Measurements from ENCODE around the gene PIM3. TPM values are rescaled to one million over a fixed set of nuclear protein-coding genes. Genes with fewer than 3 reads are reported as not detected.
A peak's percentile ranks its signal among the peaks of the same experiment; 100 is the strongest.

The PIM3 gene
- total and polyA plus RNA-seq, 10 of the 15 experiments (the other 5 are each of a cell fraction or from before 2014, with no cell fraction given), result 0.31 to 60.8 (median 12.4) TPM

DNA sequence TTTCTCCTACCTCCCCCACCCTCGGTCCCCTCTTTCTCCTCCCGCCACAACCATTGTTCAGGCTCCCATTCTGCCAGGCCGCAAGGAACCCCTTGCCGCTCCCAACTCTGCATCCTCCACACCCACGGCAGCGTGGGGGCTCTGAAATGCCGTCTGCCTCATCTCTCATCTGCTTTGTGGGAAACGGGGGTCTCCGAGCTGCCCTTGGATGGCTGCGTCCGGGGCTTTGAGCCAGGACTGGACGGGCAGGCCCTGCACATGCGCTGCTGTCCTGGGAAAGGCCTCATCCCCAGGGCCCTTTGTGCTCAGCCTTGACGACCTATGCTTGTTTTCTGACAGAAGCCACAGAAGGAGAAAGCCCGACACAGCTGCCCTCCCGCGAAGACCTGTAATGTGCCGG lies 33.7 kb upstream of the PIM3 start:
- POLR2A ChIA-PET, result interaction anchor here (2.2 kb wide), 1 partner anchor 11 kb away, joined by 5 read pairs; no protein-coding TSS in a partner anchor
- Histone ChIP-seq H3K9ac (ENCODE audit: control insufficient read depth, insufficient read depth, low read length) (no peak overlapping the region), H3K79me2 (ENCODE audit: control insufficient read depth, insufficient read depth, low read length) (no peaks in the 10 kb centered on the region; the same call in 1 of the 2 replicates), H2AFZ (ENCODE audit: control insufficient read depth, low read depth, low read length) (no peak overlapping the region), H3K4me2 (ENCODE audit: control insufficient read depth, insufficient read depth) (no peak overlapping the region), H3K27ac (ENCODE audit: control insufficient read depth, insufficient read depth) (no peak overlapping the region), H3K4me3 (no peak overlapping the region), H3K9me3 (replicated peaks; ENCODE audit: control insufficient read depth, insufficient read depth, low read length) (no peaks in the 10 kb centered on the region), H3K36me3 (ENCODE audit: control insufficient read depth in 2 of 2, insufficient read depth in 2 of 2, low read length in 1 of 2) (peaks cover 0 to 2% of the 10 kb centered on the region in 2 experiments; a peak in 3 of 4 replicates), H4K20me1 (ENCODE audit: control insufficient read depth, insufficient read depth) (no peaks in the 10 kb centered on the region), H3K27me3 (replicated peaks in 1 of 2; ENCODE audit: control insufficient read depth in 2 of 2, insufficient read depth in 2 of 2, low read length in 1 of 2) (no peaks in the 10 kb centered on the region), H3K4me1 (ENCODE audit: control insufficient read depth, insufficient read depth, low read length) (peaks cover 51% of the 10 kb centered on the region)
- DNase-seq (ENCODE audit: low read depth, low spot score) (no peak), FAIRE-seq (no peak), ATAC-seq (no peak)
- SMC1A ChIA-PET (ENCODE audit: uncharacterized antibody, unreplicated experiment), result interaction anchor here (1.0 to 1.6 kb wide), 2 partner anchors 103 to 104 kb away, joined by 3 to 4 read pairs; no protein-coding TSS in a partner anchor
- RAD21 ChIA-PET (ENCODE audit: unreplicated experiment), result no interaction called here
- WGBS (ENCODE audit: insufficient coverage, insufficient replicate concordance, low lambda C conversion rate, missing lambda C conversion rate), result 93% methylated on average over 16 of the region's 18 CpGs
- intact Hi-C loops (cut with micrococcal nuclease; ENCODE audit: unreplicated experiment), result no loop called here
- in situ Hi-C loops (cut with MboI), result no loop called here
- CTCF ChIA-PET, result interaction anchor here (1.6 to 2.2 kb wide), 2 partner anchors 103 to 160 kb away, joined by 5 to 8 read pairs; no protein-coding TSS in a partner anchor
- TF ChIP-seq IRF4 (IDR thresholded peaks at IDR 0.05; ENCODE audit: low read depth, low read length) (no peak), ATF7 (IDR thresholded peaks at IDR 0.05; ENCODE audit: low read depth) (no peak), LARP7 (IDR thresholded peaks at IDR 0.05) (no peak), ETV6 (conservative IDR thresholded peaks at IDR 0.05 in 1 of 2, IDR thresholded peaks at IDR 0.05 in 1 of 2; ENCODE audit: borderline replicate concordance in 1 of 2, low read depth in 1 of 2) (no peak), STAT1 (conservative IDR thresholded peaks at IDR 0.05) (no peak)
- no TSS peak for BruUV-seq (replicated peaks)

DNA sequence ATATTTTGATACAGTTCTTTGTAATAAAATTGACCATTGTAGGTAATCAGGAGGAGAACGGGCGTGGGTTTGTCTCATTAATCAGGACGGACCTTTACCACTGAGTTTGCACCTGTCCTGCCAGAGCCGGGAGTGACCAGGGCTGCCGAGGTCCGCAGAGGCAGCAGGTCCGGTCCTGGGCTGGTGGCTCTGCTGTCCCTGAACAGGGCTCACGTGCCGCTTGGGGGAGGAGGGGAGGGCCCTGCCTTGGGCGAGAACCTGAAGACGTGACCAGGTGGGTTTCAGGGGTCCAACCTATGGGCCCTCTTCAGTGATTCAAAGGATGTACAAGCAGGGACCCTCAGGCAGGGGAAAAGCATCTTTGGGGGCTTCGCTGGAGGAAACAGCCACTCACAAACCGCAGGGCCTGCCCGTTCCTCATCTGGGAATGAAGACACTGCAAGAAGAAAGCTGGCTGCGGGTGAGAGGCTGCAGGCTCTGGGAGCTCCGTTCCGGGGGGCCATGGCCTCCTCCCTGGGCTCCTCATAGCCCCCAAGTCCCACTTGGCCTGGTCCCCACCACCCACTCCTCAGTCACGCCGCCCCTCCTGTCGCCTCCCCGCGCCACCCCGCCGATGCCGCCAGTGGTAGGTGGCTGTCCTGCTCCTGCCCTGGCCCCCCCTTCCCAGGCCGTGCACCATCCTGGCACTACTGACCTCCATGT lies 32.9 kb upstream of the PIM3 start:
- Histone ChIP-seq H3K27ac (ENCODE audit: control insufficient read depth, insufficient read depth) (no peak overlapping the region), H2AFZ (ENCODE audit: control insufficient read depth, low read depth, low read length) (no peak overlapping the region), H3K9ac (ENCODE audit: control insufficient read depth, insufficient read depth, low read length) (no peak overlapping the region), H4K20me1 (ENCODE audit: control insufficient read depth, insufficient read depth) (no peaks in the 10 kb centered on the region), H3K27me3 (replicated peaks in 1 of 2; ENCODE audit: control insufficient read depth in 2 of 2, insufficient read depth in 2 of 2, low read length in 1 of 2) (no peaks in the 10 kb centered on the region), H3K4me2 (ENCODE audit: control insufficient read depth, insufficient read depth) (no peak overlapping the region), H3K4me3 (no peak overlapping the region), H3K9me3 (replicated peaks; ENCODE audit: control insufficient read depth, insufficient read depth, low read length) (no peaks in the 10 kb centered on the region), H3K4me1 (ENCODE audit: control insufficient read depth, insufficient read depth, low read length) (peaks cover 56% of the 10 kb centered on the region), H3K36me3 (ENCODE audit: control insufficient read depth in 2 of 2, insufficient read depth in 2 of 2, low read length in 1 of 2) (peaks cover 0 to 2% of the 10 kb centered on the region in 2 experiments; a peak in 3 of 4 replicates), H3K79me2 (ENCODE audit: control insufficient read depth, insufficient read depth, low read length) (no peaks in the 10 kb centered on the region; the same call in 1 of the 2 replicates)
- TF ChIP-seq POLR2A (IDR thresholded peaks at IDR 0.05; ENCODE audit: low read depth, low read length) (peak; percentile 12; the same call in 1 of the 2 replicates), ASH2L (IDR thresholded peaks at IDR 0.05; ENCODE audit: borderline replicate concordance, low read depth) (no peak), WRNIP1 (IDR thresholded peaks at IDR 0.05; ENCODE audit: borderline replicate concordance, low read depth, low read length) (no peak), STAT3 (IDR thresholded peaks at IDR 0.05; ENCODE audit: low read depth, low read length) (no peak)
- 94% methylated on average over 24 of the region's 26 CpGs for WGBS (ENCODE audit: insufficient coverage, insufficient replicate concordance, low lambda C conversion rate, missing lambda C conversion rate)
- POLR2A ChIA-PET, result interaction anchor here (0.6 to 2.2 kb wide), 3 partner anchors 11 to 52 kb away, joined by 3 to 5 read pairs (median 3); no protein-coding TSS in a partner anchor
- DNase-seq (ENCODE audit: low read depth, low spot score), result no peak
- CTCF ChIA-PET, result interaction anchor here (1.6 to 2.2 kb wide), 2 partner anchors 102 to 160 kb away, joined by 5 to 8 read pairs; no protein-coding TSS in a partner anchor
- no peak for ATAC-seq
- in situ Hi-C loops (cut with MboI) (no loop called here), intact Hi-C loops (cut with micrococcal nuclease; ENCODE audit: unreplicated experiment) (no loop called here)
- BruUV-seq (replicated peaks), result no TSS peak
- RAD21 ChIA-PET (ENCODE audit: unreplicated experiment), result interaction anchor here (1.1 to 1.3 kb wide), 2 partner anchors 103 to 160 kb away, joined by 3 to 4 read pairs; no protein-coding TSS in a partner anchor
- FAIRE-seq, result no peak
- SMC1A ChIA-PET (ENCODE audit: uncharacterized antibody, unreplicated experiment), result interaction anchor here (0.7 to 1.0 kb wide), 2 partner anchors 103 to 160 kb away, joined by 3 read pairs; no protein-coding TSS in a partner anchor
